Activated CD4-positive, alpha-beta T cell treated with anti-CD3 and anti-CD28 coated beads, Interleukin-2, amount 50 U/mL, for 48 hours (primary cell): ENCODE results near the gene LCN12.

ENCODE experiments used
- DNase-seq, 2 experiments: peaks; one replicate each; pipeline ENCODE4 v3.0.0-alpha.2; 2020

LCN12 gene

DNA sequence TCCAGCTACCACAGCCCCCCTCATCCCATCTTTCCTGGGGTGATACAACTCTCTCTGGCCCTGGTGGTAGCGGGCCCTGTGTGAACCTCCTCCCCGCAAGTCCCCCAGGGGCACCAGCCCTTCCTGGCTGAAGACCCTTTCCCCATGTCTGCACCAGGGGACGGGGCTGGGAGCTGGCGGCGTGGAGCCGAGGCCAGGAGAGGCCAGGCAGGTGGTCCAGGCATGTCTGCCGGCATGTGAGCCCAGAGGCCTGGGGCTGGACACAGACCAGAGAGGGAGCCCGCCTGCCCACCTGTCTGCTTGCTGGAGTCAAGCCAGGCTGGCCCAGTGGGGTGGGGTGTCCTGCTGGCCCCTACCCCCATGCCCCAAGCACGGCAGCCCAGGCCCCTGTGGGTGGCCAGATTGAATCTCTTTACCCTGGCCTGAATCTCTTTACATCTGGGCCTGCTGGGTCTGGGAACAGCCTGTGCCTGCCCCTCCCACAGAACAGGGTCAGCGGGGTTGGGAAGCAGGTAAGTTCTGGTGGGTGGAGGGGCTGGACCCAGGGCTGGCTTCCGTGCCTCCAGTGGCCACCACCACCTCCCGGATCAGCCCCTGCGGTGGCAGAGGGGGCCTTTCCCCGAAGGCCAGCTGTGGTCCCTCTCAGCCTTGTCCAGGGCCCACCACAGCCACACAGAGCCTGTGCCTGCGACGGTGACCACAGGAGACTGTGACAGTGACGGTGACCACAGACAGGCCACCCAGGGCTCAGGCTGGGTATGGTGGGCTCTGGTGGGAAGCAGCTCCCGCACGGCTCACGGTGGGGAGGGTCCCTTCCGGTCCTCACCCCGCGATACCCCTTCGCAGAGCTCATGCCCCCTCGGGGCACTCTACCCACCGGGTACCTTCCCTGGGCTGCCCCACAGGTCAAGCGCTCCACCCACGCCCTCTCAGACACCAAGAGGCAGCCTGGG, 7.1 kb downstream of the LCN12 start:
- no peak for DNase-seq

DNA sequence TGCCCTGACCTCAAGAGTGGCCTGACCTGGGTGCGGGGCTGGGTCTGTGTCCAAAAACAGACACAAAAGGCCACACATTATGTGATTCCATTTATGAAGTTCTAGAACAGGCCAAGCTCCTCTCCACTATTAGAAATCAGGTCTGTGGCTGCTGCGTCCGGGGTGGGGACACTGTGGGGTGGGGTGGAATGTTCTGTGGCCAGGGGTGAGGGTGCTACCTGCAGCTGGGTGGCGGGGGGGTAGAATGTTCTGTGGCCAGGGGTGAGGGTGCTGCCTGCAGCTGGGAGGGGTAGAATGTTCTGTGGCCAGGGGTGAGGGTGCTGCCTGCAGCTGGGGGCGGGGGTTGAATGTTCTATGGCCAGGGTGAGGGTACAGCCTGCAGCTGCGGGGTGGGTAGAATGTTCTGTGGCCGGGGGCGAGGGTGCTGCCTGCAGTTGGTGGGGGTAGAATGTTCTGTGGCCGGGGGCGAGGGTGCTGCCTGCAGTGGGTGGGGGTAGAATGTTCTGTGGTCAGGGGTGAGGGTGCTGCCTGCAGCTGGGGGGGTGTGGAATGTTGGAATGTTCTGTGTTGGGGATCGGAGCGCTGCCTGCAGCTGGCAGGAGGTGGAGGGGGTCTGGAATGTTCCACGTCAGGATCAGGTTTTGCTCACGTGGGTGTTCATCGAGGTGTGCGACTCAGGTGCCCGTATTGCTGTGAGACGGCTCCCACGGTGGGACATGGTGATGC, 8.3 kb downstream of the LCN12 start:
- no peak for DNase-seq

DNA sequence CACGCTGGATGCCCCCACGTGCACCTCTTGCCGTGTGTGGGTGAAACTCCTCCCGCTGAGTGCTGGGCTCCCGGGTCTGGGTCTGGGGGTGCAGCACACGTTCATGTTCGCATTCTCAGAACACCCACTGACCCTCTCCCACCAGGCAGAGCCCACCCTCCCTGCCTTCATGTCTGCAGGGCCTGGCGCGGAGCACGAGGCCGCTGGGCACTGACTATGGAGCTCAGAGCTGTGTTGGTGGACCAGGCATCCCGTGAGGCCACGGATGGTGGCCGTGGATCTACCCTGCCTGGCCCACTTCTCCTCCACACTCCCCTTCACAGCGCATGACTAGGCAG, 8.8 kb downstream of the LCN12 start:
- DNase-seq = no peak

DNA sequence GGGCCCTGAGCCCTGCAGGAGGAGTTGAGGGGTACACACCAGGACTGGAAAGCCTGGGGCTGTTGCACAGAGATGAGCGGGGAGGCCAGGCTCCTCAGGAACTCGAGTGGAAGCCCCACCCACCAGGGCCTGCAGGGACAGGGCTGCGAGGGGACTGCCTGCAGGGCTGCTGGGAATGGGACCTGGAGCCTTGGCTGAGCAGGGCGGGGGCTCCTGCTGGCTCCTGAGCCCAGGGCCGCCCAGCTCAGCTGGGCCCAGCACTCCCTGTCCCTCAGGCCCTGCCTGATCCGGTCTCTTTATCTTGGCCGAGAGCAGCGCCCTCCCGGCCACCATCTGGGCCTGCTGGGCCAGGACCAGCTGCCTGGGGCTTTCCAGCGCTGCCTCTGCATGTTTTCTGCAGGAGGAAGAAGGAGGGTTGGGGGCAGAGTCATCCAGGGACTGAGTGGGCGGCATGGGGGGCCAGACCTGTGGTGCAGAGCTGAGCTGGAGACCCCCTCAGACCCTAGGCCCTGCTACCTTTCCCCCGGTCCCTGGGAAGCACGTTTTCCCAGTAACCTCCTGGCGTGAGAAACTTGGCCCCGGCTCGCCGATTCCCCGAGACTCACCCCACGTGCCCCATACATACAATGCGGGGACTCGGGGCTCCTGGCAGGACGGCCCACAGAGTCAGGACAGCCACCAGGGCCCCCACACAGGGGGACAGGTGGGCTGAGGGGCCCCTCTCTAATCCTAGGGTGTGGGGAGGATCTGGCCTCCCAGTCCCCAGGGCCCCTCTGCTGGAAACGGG, 9.4 kb downstream of the LCN12 start:
- DNase-seq = no peak

DNA sequence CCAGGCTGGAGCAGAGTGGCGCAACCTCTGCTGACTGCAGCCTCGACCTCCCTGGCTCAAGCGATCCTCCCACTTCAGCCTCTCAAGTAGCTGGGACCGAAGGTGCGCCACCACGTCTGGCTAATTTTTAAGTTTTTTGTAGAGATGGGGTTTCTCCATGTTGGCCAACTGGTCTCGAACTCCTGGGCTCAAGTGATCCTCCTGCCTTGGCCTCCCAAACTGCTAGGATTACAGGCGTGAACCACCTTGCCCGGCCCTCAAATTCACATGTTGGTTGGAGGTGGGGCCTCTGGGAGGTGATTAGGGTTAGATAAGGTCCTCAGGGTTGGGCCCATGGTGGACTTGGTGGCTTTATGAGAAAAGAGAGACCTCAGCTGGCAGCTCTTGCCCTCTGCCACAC, 10.1 kb downstream of the LCN12 start:
- no peak for DNase-seq

DNA sequence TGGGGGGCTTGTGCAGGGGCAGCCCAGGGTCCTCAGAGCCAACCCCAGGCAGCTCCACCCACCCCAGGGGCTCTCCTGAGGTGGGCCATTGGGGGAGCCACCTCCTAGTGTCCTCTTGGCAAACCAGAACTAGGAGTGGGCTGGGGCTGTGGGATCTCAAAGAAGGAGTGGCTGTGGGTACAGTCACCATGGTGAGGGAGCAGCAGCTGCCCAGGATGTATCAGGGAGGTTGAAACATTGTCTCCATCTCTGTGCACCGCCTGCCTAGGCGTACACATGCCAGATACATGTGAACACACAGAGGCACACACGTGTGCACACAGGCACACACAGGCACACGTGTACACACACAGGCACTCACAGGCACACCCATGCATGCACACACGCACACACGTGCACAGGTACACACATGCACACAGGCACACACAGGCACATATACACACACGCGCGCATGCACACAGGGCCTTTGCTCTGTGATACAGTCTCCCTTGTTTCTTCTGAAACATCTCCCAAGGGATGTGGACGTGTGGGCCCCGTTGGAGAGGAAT, 10.7 kb downstream of the LCN12 start:
- DNase-seq = no peak

DNA sequence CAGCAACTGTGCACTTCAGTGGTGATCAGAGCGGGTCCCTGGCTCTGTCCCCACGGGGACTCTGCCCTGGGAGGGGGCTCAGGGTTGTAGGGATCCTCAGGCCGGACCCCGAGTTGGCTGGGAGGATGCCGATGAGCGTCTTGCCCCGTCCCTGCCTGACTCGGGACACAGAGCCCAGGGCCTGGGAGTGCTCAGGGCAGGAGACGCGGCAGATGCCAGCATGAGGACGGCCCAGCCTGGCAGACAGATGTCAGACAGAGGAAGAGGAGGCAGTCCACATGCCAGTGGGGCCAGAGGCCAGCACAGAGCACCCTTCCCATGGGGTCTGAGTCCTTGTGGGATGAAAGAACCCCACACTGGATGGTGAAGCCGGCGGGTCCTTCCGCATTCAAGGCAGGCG, 11.3 kb downstream of the LCN12 start:
- DNase-seq = no peak

DNA sequence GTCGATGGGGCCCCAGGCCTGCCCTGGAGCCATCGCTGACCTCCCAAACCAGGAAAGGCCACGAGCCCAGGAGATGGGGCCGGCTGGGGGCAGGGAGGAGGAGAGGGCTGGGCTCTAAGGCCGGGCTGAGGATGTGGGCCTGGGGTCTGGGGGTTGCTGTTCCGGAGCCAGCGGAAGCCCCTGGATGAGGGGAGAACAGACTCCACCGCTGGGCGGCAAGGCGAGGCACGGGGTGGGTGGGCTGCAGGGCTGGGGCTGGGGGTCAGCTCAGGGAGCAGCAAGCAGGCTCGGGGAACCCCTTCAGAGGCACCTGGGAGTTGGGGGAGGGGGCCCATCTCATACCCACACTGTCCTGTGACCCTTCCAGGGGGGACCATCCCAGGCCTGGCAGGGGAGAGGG, 11.7 kb downstream of the LCN12 start:
- DNase-seq = no peak

DNA sequence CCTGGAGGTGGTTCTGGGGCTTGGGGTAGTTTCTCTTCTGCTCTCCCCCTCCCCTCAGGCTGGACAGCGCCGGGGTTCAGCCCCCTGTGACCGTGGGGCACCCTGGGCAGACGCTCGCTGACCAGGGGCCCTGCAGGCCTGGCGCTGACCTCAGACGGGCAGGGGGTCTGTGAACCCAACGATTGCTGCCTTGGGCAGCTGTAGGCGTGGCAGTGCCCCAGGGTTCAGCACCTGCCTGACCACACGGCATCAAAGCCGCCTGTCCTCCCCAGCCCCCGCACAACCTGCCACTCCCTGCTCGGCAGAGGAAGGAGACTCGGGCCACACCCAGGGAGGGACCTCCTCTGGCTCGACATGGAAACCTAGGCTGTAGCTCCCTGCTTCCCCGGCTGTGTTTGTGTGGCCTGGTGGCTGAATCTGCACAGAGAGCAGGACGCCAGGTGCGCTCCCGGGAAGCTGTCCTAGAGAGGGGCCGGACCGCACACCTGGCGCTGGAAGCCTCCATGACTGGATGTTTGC, 12.2 kb downstream of the LCN12 start:
- DNase-seq = no peak

DNA sequence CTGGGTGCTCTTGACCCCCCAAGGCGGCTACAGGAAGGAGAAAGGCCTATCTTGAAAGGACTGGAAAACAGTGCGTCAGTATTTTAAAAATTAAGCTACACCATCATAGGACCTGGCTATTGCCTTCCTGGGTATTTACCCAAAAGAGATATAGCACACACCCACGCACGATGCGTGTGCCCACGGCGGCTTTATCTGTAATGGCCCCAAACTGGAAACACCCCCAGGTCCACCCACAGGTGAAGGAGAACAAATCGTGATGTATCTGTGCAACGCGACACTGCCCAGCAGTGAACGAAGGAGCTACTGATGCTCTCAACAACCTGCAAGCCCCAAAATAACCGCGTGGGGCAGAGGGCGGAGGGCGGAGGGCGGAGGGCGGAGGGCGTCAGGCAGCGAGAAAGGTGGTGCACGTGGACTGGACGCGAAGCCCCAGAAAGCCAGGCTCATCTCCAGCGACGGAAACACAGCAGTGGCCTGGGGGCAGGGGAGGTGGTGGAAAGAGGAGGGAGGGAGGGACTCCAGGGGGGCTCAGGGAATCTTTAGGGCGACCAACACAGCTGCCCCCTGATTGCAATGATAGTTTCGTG, 12.9 kb downstream of the LCN12 start:
- no peak for DNase-seq

DNA sequence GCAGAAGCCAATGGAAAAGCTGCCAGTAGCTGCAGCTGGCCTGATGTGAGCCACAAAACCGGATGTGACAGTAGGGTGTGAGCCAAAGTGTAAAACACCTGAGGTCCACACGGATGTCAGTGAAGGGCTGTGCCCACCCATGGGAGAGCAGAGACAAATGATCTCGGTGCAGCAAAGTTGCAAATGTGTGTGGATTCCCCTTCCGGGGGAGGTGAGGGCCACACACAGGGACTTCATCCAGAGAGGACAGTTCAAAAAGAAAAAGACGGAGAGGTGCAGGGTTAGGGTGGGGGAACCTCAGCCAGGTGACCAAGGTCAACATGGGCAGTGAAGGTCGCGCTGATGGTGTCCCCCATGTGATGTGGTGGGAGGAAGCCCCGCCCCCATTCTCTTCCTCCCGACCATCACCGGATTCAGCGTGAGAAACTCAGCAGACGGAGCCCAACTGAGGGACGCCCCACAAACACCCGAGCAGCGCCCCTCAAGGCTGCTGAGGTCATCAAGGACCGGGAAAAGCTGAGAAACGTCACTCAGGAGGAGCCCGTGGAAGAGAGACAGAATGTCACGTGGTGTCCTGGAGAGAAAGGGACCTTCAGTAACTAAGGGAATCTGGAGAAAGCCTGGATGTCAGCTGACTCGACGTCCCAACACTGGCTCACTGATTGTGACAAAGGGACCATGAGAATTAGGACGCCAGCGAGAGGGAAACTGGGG, 13.9 kb downstream of the LCN12 start:
- peak in 1 of 2 experiments; percentile 29 for DNase-seq

DNA sequence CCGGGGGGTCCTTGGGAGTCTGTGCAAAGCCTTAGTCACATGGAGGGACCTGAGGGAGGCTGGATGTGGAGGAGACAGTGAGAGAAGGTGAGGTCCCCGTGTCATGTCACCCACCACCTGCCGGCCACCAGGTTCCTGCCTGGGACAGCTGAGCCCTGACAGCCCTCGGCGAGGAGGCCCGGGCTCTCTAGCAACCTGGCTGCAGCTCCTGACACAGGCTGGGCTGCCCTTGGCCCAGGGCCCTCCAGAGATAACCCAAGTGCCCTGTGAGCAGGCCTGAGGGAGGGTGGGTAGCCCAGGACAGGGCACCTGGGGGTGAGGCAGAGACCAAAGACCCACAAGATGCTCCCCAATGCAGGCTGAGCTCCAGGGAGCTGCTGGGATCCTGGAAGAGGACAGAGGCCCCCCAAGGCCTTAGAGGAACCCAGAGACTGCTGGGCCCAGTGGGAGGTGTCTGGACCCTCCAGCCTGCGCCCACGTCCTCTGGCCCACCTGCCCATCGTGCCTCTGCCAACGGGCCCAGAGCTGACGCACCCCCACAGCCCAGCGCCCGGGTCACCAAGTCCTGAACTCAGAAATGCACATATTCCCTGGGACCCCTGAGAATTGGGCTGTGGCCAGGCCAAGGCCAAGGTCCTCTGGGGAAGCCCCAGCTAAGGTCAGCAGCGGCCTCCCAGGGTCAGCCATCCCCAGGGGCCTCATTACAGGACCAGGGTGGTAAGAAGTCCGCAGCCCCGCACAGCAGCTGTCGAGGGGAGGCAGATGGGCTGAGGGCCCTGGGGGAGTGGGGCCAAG, 16.5 kb downstream of the LCN12 start:
- DNase-seq = no peak

DNA sequence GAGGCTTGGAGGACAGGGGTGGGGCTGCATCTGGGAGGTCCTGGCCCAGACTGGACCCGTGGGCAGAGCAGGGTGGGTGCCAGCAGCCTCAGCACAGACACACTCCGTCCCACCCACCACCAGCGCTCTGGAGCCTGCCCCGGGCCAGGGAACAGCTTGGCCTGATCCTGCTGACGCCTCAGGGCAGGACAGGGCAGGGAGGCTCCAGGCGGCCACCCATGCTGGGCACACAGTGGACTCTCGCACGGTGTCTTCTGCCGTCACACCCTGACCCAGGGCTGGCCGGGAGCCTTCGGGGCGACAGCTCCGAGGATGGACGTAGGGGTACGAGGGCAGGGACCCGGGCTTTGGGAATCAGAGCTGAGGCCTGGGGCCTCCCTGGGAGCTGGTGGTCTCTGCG, 17.1 kb downstream of the LCN12 start:
- no peak for DNase-seq

DNA sequence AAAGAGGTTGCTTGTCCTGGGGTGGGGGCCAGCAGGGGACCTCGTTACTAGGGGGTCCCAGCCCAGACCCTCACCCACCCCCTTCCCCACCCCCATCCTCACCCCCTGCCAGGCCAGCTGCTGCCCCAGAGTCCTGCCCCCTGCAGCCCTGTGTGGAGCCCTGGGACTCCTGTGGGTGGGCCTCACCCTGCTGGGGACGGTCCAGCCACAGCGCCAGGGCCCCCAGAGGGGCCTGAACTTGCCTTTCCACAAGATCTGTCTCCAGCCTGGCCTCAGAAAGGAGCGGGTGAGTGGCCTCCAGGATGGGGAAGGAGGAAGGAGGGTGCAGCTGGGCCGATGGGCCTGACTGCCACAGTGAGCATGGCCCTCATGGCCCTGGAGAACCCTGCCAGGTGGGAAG, 17.7 kb downstream of the LCN12 start:
- DNase-seq = no peak

DNA sequence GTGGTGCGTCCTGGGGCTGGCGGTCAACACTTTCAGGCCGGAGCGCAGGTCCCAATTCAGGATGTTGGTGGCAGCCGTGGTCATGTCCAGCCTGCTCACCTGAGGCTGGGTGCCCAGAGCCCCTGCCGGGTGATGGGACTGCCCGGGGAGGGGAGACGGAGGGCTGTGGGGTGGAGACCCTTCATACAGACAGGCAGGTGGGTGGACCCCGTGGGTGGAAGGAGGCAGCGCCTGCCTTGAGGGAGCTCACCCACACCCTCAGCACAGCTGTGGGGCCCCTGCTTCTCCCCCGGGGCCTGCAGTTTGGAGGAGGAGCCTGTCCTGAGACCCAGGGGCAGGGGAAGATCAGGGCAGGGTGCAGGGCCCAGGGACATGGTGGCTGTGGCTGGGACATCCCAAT, 18.3 kb downstream of the LCN12 start:
- DNase-seq = no peak

DNA sequence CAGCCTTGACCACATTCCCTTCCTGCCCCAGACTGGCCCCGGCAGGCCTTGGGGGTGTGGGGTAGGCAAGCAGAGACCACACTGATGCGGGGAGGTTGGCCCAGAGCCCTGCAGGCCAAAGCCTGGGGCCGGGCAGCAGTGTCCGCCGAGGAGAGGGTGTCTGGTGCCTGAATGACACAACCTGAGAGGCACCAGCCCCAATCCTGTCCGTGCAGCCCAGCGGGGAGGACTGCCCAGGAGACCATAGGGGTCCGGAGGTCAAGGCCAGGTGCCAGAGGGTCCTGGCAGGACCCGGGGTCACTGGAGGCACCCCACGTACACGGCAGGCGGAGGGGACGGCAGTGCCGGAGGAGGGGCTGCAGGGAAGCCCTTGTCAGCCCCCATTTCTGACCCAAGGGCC, 19.7 kb downstream of the LCN12 start:
- DNase-seq = no peak

DNA sequence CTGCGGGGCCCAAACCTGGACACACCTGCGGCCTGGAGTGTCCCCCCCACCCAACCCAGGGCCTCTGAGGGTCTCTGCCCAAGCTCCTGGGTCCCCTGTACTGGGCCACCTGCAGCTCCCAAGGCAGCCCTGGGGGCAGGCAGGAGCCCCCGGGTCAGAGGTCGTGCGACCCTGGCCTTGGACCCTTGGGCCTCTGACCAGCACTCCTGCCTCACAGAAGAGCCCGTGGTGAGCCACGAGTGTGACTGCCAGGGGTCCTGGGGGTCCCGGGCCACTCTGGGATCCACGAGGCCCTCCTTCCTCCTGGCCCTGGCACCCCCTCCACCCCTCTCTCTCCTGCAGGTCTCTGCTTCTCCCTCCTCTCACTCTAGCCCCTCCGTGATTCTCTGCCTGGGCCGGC, 20.3 kb downstream of the LCN12 start:
- DNase-seq = no peak

DNA sequence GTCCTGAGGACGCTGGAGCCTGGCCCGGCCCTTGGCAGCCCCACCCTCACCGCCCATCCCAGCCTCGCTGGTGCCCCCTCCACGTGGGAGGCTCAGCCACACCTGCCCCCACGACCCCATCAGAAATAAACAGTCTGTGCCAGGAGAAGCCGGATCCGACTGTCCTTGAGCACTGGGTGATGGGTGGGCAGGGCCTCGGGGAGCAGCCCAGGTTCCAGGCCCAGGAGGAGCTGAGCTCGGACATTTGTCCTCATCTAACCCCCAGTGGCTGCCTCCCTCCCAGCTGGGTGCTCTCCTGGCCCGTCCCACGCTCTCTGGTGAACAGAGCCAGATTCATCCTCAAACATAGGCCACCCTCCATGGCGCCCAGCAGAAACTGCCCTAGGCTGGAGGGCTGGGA, 20.7 kb downstream of the LCN12 start:
- DNase-seq = no peak

DNA sequence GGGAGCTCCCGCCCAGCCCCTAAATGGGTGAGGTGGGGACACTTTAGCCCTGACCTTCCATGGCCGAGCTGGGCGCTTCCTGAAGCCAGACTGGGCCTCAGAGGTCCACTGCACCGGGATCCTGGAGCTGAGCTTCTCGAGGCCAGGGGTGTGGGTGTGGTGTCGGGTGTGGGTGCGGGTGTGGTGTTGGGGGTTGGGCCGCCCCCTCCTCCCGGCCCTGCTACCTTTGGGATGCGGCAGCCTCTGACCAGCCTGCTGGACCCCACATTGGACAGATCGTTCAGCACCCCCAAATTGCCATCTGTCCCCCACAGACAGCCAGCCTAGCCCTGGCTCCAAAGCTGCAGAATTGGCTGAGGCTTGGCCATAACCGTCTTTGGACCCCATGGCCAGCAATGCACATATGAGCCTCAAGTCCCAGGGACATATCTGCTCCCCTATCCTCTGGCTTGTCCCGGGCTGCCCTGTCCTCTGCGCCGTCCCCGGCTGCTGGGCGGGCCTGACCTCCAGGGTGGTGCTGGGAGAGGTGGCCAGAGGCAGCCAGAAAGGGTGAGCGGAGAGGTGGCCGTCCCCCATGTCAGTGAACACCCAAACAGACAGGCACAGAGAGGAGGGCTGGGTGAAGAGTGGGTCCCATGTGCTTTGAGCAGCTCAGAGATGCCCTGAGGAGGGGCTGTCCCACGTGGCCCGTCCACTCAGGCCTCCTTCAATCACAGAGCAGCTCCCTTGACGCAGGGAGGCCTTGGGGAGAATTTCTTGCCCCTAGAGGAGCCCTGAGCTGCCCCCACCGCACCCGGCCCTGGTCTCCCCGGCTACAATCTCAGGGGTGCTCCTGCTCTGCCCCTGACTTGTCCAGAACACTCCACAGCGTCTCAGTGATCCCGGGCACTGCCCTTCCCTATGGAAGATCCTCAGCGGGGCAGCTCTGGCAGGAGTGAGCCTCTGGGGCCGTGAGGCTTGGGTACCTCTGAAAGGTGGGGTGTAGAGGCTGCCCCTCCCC, 21.8 kb downstream of the LCN12 start:
- DNase-seq = no peak
